HEK293 (cell line): ENCODE data around the gene SLC27A3.
A peak's percentile ranks its signal among the peaks of the same experiment; 100 is the strongest.

Experiments used
- CTCF ChIA-PET: fragments of 350-600 bp; formaldehyde crosslinking; extraction: SDS; loops from one replicate; lab custom pipeline; 2021; ENCODE audit warnings: antibody characterized with exemption; lab: Yijun Ruan, JAX
- POLR2A ChIA-PET: fragments of 300-600 bp; formaldehyde crosslinking; extraction: SDS; loops from one replicate; lab custom pipeline; 2020; ENCODE audit warnings: antibody characterized with exemption, inconsistent platforms; lab: Yijun Ruan, JAX
- H3K27ac ChIP-seq: fragments of 200-500 bp; sonication (Bioruptor generic); 2 replicates; pipeline ENCODE4 v1.5.1; 2014; ENCODE audit warnings: low read depth, low read length, control low read depth, inconsistent platforms; ENCODE audit errors: extremely low read depth
- H3K36me3 ChIP-seq, 2 experiments: fragments of 200-500 bp in 1 of 2; sonication (Bioruptor generic) in 1 of 2; 1 replicate in 1 of 2; 2 replicates in 1 of 2; pipeline ENCODE4 v1.5.1; 2014 to 2017; ENCODE audit warnings: inconsistent platforms in 2 of 2, low read length in 2 of 2; ENCODE audit not compliant: control insufficient read depth in 2 of 2, insufficient read depth in 1 of 2
- H3K4me1 ChIP-seq: fragments of 200-500 bp; sonication (Bioruptor generic); 2 replicates; pipeline ENCODE4 v1.5.1; 2014; ENCODE audit warnings: mild to moderate bottlenecking, low read length, inconsistent platforms; ENCODE audit not compliant: control insufficient read depth, insufficient read depth
- H3K4me3 ChIP-seq: 2 replicates; pipeline ENCODE4 v1.5.1; 2011; ENCODE audit warnings: low read depth, mild to moderate bottlenecking, control low read depth, low read length, moderate library complexity
- H3K9me3 ChIP-seq: fragments of 200-500 bp; sonication (Bioruptor generic); 2 replicates; pipeline ENCODE4 v1.5.1; 2014; ENCODE audit warnings: low read depth, low read length, inconsistent platforms; ENCODE audit not compliant: control insufficient read depth, insufficient read depth
- EGR2 ChIP-seq: fragments of 450-650 bp; formaldehyde crosslinking; IDR thresholded peaks from 2 replicates; pipeline ENCODE4 v1.5.1; 2016; ENCODE audit warnings: low read depth, missing biosample characterization, missing genetic modification characterization
- GLIS2 ChIP-seq: fragments of 450-650 bp; formaldehyde crosslinking; IDR thresholded peaks from 2 replicates; pipeline ENCODE4 v1.5.1; 2016; ENCODE audit warnings: missing biosample characterization, missing genetic modification characterization
- ZFHX2 ChIP-seq: fragments of 450-650 bp; formaldehyde crosslinking; conservative IDR thresholded peaks from 2 replicates; pipeline ENCODE4 v1.5.1; 2016; ENCODE audit warnings: missing biosample characterization, missing genetic modification characterization
- ZIC2 ChIP-seq: fragments of 450-650 bp; formaldehyde crosslinking; IDR thresholded peaks from 2 replicates; pipeline ENCODE4 v1.5.1; 2016; ENCODE audit warnings: missing biosample characterization, missing genetic modification characterization
- ZNF157 ChIP-seq: fragments of 450-650 bp; formaldehyde crosslinking; IDR thresholded peaks from 2 replicates; pipeline ENCODE4 v1.5.1; 2016; ENCODE audit warnings: missing biosample characterization, missing genetic modification characterization
- ZNF341 ChIP-seq: fragments of 450-650 bp; formaldehyde crosslinking; IDR thresholded peaks from 2 replicates; pipeline ENCODE4; 2016; ENCODE audit warnings: low read depth, missing biosample characterization, missing genetic modification characterization
- ZNF548 ChIP-seq: fragments of 450-650 bp; formaldehyde crosslinking; IDR thresholded peaks from 2 replicates; pipeline ENCODE4 v1.5.1; 2016; ENCODE audit warnings: missing biosample characterization, missing genetic modification characterization
- ZNF837 ChIP-seq: fragments of 450-650 bp; formaldehyde crosslinking; IDR thresholded peaks from 2 replicates; pipeline ENCODE4 v1.5.1; 2016; ENCODE audit warnings: missing biosample characterization, missing genetic modification characterization
- ZSCAN16 ChIP-seq: fragments of 450-650 bp; formaldehyde crosslinking; IDR thresholded peaks from 2 replicates; pipeline ENCODE4 v1.5.1; 2016; ENCODE audit warnings: missing biosample characterization, missing genetic modification characterization
- ZSCAN23 ChIP-seq: fragments of 450-650 bp; formaldehyde crosslinking; IDR thresholded peaks from 2 replicates; pipeline ENCODE4 v1.5.1; 2016; ENCODE audit warnings: missing biosample characterization, missing genetic modification characterization
- TF ChIP-seq, protein P1 (sequence below): fragments of 450-650 bp; formaldehyde crosslinking; IDR thresholded peaks from 2 replicates; pipeline ENCODE4 v1.5.1; 2016; ENCODE audit warnings: missing biosample characterization, missing genetic modification characterization
- TF ChIP-seq, protein P2 (sequence below): fragments of 450-650 bp; formaldehyde crosslinking; conservative IDR thresholded peaks from 2 replicates; pipeline ENCODE4 v1.5.1; 2016; ENCODE audit warnings: low read depth, missing biosample characterization, missing genetic modification characterization
- TF ChIP-seq, protein P3 (sequence below): fragments of 450-650 bp; formaldehyde crosslinking; IDR thresholded peaks from 2 replicates; pipeline ENCODE4 v1.5.1; 2016; ENCODE audit warnings: missing biosample characterization, missing genetic modification characterization

The SLC27A3 gene

DNA sequence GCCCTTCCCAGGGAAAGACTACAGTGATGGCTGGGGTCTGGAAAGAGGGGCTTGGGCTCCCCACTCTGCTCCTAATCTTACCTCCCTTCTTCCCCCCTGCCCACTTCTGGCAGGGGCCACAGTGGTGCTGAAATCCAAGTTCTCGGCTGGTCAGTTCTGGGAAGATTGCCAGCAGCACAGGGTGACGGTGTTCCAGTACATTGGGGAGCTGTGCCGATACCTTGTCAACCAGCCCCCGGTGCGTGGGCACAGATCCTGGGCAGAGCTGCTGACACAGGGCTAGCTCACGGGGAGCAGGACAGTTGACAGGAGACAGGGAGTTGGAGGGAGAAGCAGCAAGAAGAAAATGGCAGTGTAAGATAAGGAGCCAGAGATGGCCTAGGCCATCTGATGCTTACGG lies 2.4 kb downstream of the SLC27A3 start:
- POLR2A ChIA-PET: no interaction called here
- CTCF ChIA-PET: interaction anchor here (0.5 to 2.7 kb wide), 2 partner anchors 19 to 209 kb away, joined by 3 to 12 read pairs; partner anchors contain the start of gene RAB13

DNA sequence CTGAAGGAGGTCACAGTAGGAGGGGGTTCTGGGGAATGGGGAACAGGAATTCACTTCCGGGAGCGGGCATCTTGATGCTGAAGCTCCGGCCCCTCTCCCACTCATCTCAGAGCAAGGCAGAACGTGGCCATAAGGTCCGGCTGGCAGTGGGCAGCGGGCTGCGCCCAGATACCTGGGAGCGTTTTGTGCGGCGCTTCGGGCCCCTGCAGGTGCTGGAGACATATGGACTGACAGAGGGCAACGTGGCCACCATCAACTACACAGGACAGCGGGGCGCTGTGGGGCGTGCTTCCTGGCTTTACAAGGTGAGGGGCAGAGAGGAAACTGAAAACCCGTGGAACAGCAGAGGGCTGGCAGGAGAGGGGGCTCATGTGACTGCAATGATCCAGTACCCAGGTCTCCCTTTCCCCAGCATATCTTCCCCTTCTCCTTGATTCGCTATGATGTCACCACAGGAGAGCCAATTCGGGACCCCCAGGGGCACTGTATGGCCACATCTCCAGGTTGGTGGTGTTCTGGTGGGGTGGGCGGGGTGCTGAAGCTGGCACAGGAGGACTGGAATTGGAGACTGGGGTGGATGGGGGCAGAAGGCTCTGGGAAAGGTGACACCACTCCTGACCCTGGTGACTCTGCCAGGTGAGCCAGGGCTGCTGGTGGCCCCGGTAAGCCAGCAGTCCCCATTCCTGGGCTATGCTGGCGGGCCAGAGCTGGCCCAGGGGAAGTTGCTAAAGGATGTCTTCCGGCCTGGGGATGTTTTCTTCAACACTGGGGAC lies 3.0 kb downstream of the SLC27A3 start:
- Histone ChIP-seq H3K27ac (no peak overlapping the region), H3K36me3 (peaks cover 0 to 19% of the 10 kb centered on the region in 2 experiments; a peak in 1 of 3 replicates), H3K4me1 (peaks cover 8% of the 10 kb centered on the region), H3K9me3 (no peaks in the 10 kb centered on the region), H3K4me3 (no peak overlapping the region)
- TF ChIP-seq ZNF837 (tag by site-specific recombination): no peak
- TF ChIP-seq GLIS2 (tag by site-specific recombination): peak; percentile 60
- ChIA-PET CTCF (no interaction called here), POLR2A (no interaction called here)

More for the DNA sequence above, 2.4 kb downstream of the SLC27A3 start:
- Histone ChIP-seq H3K4me3 (no peak overlapping the region), H3K4me1 (peaks cover 8% of the 10 kb centered on the region)
- no peak for TF ChIP-seq ZSCAN16 (tag by site-specific recombination)
- no peak for TF ChIP-seq ZNF548
- TF ChIP-seq, protein P1, sequence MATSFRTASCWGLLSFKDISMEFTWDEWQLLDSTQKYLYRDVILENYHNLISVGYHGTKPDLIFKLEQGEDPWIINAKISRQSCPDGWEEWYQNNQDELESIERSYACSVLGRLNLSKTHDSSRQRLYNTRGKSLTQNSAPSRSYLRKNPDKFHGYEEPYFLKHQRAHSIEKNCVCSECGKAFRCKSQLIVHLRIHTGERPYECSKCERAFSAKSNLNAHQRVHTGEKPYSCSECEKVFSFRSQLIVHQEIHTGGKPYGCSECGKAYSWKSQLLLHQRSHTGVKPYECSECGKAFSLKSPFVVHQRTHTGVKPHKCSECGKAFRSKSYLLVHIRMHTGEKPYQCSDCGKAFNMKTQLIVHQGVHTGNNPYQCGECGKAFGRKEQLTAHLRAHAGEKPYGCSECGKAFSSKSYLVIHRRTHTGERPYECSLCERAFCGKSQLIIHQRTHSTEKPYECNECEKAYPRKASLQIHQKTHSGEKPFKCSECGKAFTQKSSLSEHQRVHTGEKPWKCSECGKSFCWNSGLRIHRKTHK (tag by site-specific recombination): no peak
- TF ChIP-seq, protein P2, sequence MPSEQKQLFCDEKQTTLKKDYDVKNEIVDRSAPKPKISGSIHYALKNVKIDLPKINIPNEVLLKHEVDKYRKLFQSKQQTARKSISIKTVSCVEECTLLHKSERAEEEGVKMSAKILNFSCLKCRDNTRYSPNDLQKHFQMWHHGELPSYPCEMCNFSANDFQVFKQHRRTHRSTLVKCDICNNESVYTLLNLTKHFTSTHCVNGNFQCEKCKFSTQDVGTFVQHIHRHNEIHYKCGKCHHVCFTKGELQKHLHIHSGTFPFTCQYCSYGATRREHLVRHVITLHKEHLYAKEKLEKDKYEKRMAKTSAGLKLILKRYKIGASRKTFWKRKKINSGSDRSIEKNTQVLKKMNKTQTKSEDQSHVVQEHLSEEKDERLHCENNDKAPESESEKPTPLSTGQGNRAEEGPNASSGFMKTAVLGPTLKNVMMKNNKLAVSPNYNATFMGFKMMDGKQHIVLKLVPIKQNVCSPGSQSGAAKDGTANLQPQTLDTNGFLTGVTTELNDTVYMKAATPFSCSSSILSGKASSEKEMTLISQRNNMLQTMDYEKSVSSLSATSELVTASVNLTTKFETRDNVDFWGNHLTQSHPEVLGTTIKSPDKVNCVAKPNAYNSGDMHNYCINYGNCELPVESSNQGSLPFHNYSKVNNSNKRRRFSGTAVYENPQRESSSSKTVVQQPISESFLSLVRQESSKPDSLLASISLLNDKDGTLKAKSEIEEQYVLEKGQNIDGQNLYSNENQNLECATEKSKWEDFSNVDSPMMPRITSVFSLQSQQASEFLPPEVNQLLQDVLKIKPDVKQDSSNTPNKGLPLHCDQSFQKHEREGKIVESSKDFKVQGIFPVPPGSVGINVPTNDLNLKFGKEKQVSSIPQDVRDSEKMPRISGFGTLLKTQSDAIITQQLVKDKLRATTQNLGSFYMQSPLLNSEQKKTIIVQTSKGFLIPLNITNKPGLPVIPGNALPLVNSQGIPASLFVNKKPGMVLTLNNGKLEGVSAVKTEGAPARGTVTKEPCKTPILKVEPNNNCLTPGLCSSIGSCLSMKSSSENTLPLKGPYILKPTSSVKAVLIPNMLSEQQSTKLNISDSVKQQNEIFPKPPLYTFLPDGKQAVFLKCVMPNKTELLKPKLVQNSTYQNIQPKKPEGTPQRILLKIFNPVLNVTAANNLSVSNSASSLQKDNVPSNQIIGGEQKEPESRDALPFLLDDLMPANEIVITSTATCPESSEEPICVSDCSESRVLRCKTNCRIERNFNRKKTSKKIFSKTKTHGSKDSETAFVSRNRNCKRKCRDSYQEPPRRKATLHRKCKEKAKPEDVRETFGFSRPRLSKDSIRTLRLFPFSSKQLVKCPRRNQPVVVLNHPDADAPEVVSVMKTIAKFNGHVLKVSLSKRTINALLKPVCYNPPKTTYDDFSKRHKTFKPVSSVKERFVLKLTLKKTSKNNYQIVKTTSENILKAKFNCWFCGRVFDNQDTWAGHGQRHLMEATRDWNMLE (tag by site-specific recombination): no peak
- TF ChIP-seq EGR2: peak; percentile 62
- peak; percentile 30; the same call in 1 of the 2 replicates for TF ChIP-seq ZIC2 (tag by site-specific recombination)
- no peak for TF ChIP-seq ZSCAN23 (tag by site-specific recombination)
- no peak for TF ChIP-seq ZNF341 (tag by site-specific recombination)
- TF ChIP-seq ZNF157: no peak
- TF ChIP-seq, protein P3, sequence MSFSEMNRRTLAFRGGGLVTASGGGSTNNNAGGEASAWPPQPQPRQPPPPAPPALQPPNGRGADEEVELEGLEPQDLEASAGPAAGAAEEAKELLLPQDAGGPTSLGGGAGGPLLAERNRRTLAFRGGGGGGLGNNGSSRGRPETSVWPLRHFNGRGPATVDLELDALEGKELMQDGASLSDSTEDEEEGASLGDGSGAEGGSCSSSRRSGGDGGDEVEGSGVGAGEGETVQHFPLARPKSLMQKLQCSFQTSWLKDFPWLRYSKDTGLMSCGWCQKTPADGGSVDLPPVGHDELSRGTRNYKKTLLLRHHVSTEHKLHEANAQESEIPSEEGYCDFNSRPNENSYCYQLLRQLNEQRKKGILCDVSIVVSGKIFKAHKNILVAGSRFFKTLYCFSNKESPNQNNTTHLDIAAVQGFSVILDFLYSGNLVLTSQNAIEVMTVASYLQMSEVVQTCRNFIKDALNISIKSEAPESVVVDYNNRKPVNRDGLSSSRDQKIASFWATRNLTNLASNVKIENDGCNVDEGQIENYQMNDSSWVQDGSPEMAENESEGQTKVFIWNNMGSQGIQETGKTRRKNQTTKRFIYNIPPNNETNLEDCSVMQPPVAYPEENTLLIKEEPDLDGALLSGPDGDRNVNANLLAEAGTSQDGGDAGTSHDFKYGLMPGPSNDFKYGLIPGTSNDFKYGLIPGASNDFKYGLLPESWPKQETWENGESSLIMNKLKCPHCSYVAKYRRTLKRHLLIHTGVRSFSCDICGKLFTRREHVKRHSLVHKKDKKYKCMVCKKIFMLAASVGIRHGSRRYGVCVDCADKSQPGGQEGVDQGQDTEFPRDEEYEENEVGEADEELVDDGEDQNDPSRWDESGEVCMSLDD: no peak
- TF ChIP-seq ZFHX2 (tag by site-specific recombination): peak; percentile 74
- TF ChIP-seq, all 188 proteins: peak for 3
- Histone ChIP-seq H3K27ac (no peak overlapping the region), H3K9me3 (no peaks in the 10 kb centered on the region), H3K36me3 (peaks cover 0 to 25% of the 10 kb centered on the region in 2 experiments; a peak in 1 of 3 replicates)
